Left colon (tissue), 2 donors: ENCODE measurements around the gene DROSHA. TPM values are rescaled to one million over a fixed set of nuclear protein-coding genes. Genes with fewer than 3 reads are reported as not detected.
A peak's percentile ranks its signal among the peaks of the same experiment; 100 is the strongest.

Experiments used
- ATAC-seq: fragments of 200-7000 bp; cut with Tn5 transposase; one replicate; pipeline ENCODE4 v1.9.1; 2020; ENCODE audit warnings: mild to moderate bottlenecking, moderate library complexity
- DNase-seq, 2 donors: peaks; one replicate each; pipeline ENCODE4 v3.0.0-alpha.2; 2020
- intact Hi-C, 2 donors: fragments of 100-400 bp; cut with DNase I in 1 of 2; cut with micrococcal nuclease in 1 of 2; formaldehyde crosslinking; loops; one replicate each; pipeline versions ENCODE4 v1.11.2 to v1.14.0; 2022; cut with DNase I, micrococcal nuclease
- total RNA-seq, 2 donors: library from RNA; stranded (reverse); fragmentation: NEBNext Ultra II Directional; extraction: Animal tissue kit (Norgen Biotek cat#: 25700); gene quantifications; one replicate each; pipeline ENCODE4 v1.2.1, GENCODE V29; 2021
- donor health status: DM: no; HTN: no; CAD: no.
- donor health status: DM: yes; HTN: yes; CAD: no.

Gene DROSHA
- total RNA-seq, 2 donors from 2014 or later = 46.5 to 50.9 TPM

DNA sequence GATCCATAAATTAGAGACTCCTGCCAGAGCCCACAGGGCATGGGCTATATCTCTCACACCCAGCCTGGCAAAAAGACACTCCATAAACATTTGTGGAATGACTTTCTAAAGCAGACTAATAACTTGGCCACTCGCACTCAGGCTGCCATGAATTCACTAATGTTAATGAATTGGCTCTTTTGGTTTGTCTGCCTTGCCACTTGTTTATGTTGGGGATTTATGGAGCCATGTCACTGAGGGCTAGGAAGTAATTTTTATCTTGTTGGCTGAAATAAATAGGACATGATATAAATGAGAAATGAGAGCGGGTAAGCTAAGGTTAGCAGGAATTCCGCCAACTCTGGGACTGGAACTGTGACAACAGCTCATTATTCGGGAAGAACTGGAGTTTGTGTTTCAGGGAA lies 55.2 kb downstream of the DROSHA start:
- no peak for ATAC-seq
- intact Hi-C loops = no loop called here

GRCh38 chr5:31471916-31472315 lies 60.0 kb downstream of the DROSHA start:
- DNase-seq (no peak), ATAC-seq (no peak)
- intact Hi-C loops = no loop called here

More for the DNA sequence above, 55.2 kb downstream of the DROSHA start:
- no peak for DNase-seq

- intact Hi-C loops = no loop called here
- no peak for ATAC-seq
- no peak for DNase-seq
Measured at GRCh38 chr5:31471040-31471439, 60.9 kb downstream of the DROSHA start.

DNA sequence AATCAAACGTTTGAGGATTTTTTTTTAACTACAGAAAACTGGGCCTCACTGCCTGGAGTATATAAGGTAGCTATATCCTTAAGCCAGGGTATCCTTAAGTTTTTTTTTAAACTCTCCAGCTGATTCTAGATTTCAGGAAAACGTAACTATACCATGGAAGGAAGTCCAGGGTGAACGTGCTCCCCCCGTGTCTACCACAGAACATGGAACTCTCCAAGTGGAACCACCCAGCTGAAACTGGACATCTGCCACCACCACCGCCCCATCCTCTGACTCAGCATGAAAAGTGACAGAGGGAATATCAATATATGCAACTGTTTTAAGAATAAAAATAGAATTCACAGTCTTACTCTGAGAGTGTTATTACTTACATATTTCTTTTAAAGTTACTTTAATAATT lies 61.3 kb downstream of the DROSHA start:
- peak in 1 of 2 donors; percentile 19 for DNase-seq

DNA sequence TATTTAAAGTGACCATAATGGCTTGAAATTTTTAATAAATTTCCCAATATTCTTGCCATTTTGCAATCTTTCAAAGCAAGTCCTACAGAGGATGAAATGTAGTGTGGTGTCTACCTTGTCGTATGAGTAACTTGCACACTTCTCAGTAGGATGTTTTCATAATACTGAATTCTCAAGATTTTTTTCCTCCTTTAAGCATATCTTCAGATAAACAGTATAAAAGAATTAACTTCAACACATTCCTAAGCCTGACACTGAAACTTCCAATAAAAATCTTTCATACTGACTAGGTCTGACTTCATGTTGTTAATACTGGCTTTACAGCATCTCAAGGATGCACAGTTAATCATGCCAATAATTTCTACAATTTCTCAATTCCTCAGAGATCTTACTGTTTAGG lies 62.0 kb downstream of the DROSHA start:
- no peak for DNase-seq
- intact Hi-C loops = no loop called here

More for the DNA sequence above, 61.3 kb downstream of the DROSHA start:
- intact Hi-C loops = no loop called here
- no peak for ATAC-seq

GRCh38 chr5:31469466-31469865 lies 62.4 kb downstream of the DROSHA start:
- DNase-seq (no peak), ATAC-seq (no peak)
- intact Hi-C loops = no loop called here

More for the DNA sequence above, 62.0 kb downstream of the DROSHA start:
- no peak for ATAC-seq

GRCh38 chr5:31465291-31465690 lies 66.6 kb downstream of the DROSHA start:
- intact Hi-C loops = no loop called here
- ATAC-seq = no peak
- no peak for DNase-seq

- ATAC-seq = no peak
Measured at GRCh38 chr5:31464081-31464480, 67.8 kb downstream of the DROSHA start.

GRCh38 chr5:31463351-31463750 lies 68.5 kb downstream of the DROSHA start:
- ATAC-seq (no peak), DNase-seq (no peak)
- intact Hi-C loops = no loop called here

More at GRCh38 chr5:31464081-31464480, 67.8 kb downstream of the DROSHA start:
- DNase-seq = no peak
- intact Hi-C loops = no loop called here

GRCh38 chr5:31459594-31459993 lies 72.3 kb downstream of the DROSHA start:
- intact Hi-C loops = no loop called here
- no peak for DNase-seq
- ATAC-seq = no peak

DNA sequence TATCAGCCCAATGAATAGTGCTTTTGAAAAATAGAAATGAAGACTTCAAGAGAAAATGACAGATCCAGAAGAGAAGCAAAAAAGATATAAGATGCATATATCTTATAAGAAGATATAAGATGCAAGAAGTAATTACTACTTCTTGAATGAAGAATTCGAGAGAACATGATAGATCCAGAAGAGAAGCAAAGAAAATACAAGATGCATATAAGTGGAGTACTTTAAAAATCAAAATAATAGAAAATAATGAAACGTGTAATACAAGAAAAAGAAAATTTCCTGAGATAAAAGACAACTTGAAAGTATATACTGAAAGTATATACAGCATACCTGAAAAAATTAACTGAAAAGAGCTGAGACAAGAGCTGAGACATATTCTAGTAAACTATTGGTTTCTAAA lies 76.7 kb downstream of the DROSHA start:
- intact Hi-C loops = no loop called here
- ATAC-seq = no peak
- no peak for DNase-seq

DNA sequence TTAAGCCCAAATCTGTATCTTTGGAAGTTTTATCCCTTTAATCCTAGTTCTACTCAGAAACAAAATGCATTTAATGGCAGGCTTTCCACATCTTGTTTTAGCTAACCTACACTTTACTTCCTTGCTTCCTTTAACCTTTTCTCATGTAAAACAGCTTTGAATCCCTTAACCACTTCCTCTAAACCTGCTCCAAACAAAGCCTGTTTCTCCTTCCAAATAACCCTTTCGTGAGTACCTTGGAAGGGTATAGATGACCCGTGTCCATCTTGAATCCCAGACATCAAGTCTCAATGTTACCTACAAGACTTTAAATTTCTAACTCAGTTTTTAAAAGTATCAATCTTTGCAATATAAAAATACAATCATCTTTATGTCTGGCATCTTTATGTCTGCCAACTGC lies 78.4 kb downstream of the DROSHA start:
- DNase-seq (no peak), ATAC-seq (no peak)
- intact Hi-C loops = no loop called here

DNA sequence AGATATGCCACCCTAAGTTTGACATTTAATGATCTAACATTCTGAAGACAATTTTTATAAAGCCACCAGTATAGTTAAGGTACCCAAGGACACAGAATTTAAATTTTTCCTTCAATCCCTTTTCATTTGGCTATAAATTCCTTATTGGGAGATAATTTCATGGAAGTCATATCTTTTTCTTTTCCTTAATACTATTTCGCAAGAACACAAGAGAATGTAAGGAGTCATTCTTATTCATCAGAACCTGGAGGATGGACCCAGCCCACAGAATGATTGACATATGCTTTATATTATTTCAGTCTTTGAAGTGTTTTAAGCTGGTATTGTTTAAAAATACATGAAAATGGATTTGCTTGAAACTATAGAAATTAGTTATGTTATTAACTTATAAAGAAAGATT lies 79.6 kb downstream of the DROSHA start:
- no peak for ATAC-seq
- no peak for DNase-seq
- intact Hi-C loops = no loop called here

DNA sequence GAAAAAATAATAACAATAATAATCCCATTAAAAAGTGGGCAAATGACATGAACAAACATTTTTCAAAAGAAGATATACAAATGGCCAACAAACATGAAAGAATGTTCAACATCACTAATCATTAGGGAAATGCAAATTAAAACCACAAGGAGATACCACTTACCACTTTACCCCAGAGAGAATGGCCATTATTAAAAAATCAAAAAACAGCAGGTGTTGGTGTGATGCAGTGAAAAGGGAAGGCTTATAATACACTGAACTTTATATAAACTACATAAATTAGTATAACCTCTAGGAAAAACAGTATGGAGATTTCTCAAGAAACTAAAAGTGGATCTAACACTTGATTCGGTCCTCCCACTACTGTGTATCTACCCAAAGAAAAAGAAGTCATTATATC lies 81.9 kb downstream of the DROSHA start:
- intact Hi-C loops = no loop called here
- ATAC-seq (no peak), DNase-seq (no peak)

DNA sequence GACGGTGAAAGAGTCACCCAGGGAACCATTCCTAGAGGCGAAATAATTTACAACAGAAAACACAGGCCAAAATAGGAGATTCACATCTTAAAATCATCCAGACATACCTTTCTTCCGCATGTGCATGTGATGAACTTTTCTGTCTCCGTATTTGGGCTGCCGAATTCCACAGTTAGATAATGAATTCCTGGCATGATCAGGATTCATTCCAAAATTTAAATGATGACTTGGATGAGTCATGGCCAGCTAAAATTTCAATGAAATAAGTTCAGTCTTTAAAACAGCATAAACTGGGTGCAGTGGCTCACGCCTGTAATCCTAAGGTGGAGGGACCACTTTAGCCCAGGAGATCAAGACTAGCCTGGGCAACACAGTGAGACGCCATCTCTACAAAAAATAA lies 82.7 kb downstream of the DROSHA start:
- intact Hi-C loops = no loop called here
- DNase-seq (no peak), ATAC-seq (no peak)

- intact Hi-C loops = no loop called here
- ATAC-seq (no peak), DNase-seq (no peak)
Measured at GRCh38 chr5:31445041-31445600, 86.8 kb downstream of the DROSHA start.

DNA sequence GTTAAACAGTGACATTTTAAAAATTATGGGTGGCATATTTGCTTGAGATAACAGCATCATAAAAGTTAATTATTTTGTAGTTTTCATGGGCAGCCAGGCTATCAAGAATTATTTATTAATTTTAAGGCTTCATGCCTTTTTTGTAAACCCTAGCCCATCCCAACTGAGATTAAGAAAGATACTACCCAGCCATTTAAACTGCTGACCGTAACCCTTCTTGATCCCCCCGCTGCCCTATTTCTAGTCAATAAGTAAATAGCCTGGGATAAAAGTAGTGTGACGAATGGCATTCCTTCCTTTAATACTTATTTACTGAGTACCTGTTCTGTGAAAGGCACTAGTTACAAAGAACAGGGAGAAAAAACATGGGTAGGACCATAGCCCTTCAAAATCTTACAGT lies 88.3 kb downstream of the DROSHA start:
- no peak for ATAC-seq
- intact Hi-C loops = no loop called here
- DNase-seq = no peak

GRCh38 chr5:31442058-31442745 lies 89.7 kb downstream of the DROSHA start:
- no peak for ATAC-seq
- intact Hi-C loops = no loop called here
- DNase-seq = no peak

GRCh38 chr5:31436851-31437250 lies 95.0 kb downstream of the DROSHA start:
- no peak for DNase-seq
- intact Hi-C loops = no loop called here
- no peak for ATAC-seq

- no peak for ATAC-seq
- DNase-seq = no peak
- intact Hi-C loops = no loop called here
Measured at GRCh38 chr5:31435730-31436129, 96.2 kb downstream of the DROSHA start.

- DNase-seq (no peak), ATAC-seq (no peak)
- intact Hi-C loops = no loop called here
Measured at GRCh38 chr5:31434898-31435297, 97.0 kb downstream of the DROSHA start.
